WERI-Rb-1 (cell line): ENCODE measurements around the gene VPS54.
A peak's percentile ranks its signal among the peaks of the same experiment; 100 is the strongest.
"Not testable (repeated sequence)": the region's sequence is repeated elsewhere in the genome, so short reads cannot be mapped to it uniquely, and the experiment has no call there.

Experiments used
- DNase-seq: peaks from one replicate; pipeline ENCODE4 v3.0.0-alpha.2; 2020
- H3K27ac ChIP-seq: fragments of 250-450 bp; sonication (Bioruptor Pico); 2 replicates; pipeline ENCODE4 v1.5.1; 2020; ENCODE audit warnings: mild to moderate bottlenecking, moderate library complexity
- H3K27me3 ChIP-seq: fragments of 250-450 bp; sonication (Bioruptor Pico); 2 replicates; pipeline ENCODE4 v1.5.1; 2021; ENCODE audit warnings: mild to moderate bottlenecking, low read depth, moderate library complexity; ENCODE audit not compliant: insufficient read depth, severe bottlenecking
- H3K36me3 ChIP-seq: fragments of 250-450 bp; sonication (Bioruptor Pico); 2 replicates; pipeline ENCODE4 v1.5.1; 2020; ENCODE audit warnings: mild to moderate bottlenecking, moderate library complexity
- H3K4me3 ChIP-seq: 2 replicates; pipeline ENCODE4 v1.5.1; 2011; ENCODE audit warnings: low read depth, mild to moderate bottlenecking, control low read depth, low read length
- H3K9me3 ChIP-seq: fragments of 250-450 bp; sonication (Bioruptor Pico); 2 replicates; pipeline ENCODE4 v1.5.1; 2021; ENCODE audit warnings: mild to moderate bottlenecking, moderate library complexity; ENCODE audit not compliant: severe bottlenecking
- CTCF ChIP-seq: IDR thresholded peaks from 2 replicates; pipeline ENCODE4 v1.5.1; 2011; ENCODE audit warnings: low read depth, mild to moderate bottlenecking, control low read depth, inconsistent platforms, low read length

VPS54 gene

GRCh38 chr2:64003239-64003638, 16.0 kb downstream of the VPS54 start:
- no peak overlapping the region for H3K27ac ChIP-seq
- H3K27me3 ChIP-seq = no peaks in the 10 kb centered on the region
- no peak for TF ChIP-seq CTCF
- H3K36me3 ChIP-seq = peaks cover 18% of the 10 kb centered on the region
- no peak for DNase-seq
- peaks cover 4% of the 10 kb centered on the region for H3K9me3 ChIP-seq
- no peak overlapping the region for H3K4me3 ChIP-seq

GRCh38 chr2:64001382-64002101, 17.7 kb downstream of the VPS54 start:
- Histone ChIP-seq H3K27me3 (no peaks in the 10 kb centered on the region), H3K9me3 (peaks cover 12% of the 10 kb centered on the region), H3K4me3 (no peak overlapping the region), H3K27ac (no peak overlapping the region), H3K36me3 (peaks cover 15% of the 10 kb centered on the region)
- no peak for DNase-seq
- TF ChIP-seq CTCF = no peak

GRCh38 chr2:64000630-64001381, 18.4 kb downstream of the VPS54 start:
- peaks cover 9% of the 10 kb centered on the region for H3K36me3 ChIP-seq
- peaks cover 13% of the 10 kb centered on the region for H3K9me3 ChIP-seq
- DNase-seq = no peak
- H3K4me3 ChIP-seq = no peak overlapping the region
- H3K27ac ChIP-seq = no peak overlapping the region
- H3K27me3 ChIP-seq = no peaks in the 10 kb centered on the region
- peak; percentile 47 for TF ChIP-seq CTCF

GRCh38 chr2:63999049-63999448, 20.2 kb downstream of the VPS54 start:
- peaks cover 13% of the 10 kb centered on the region for H3K9me3 ChIP-seq
- H3K27ac ChIP-seq = no peak overlapping the region
- H3K4me3 ChIP-seq = no peak overlapping the region
- no peak for DNase-seq
- H3K27me3 ChIP-seq = no peaks in the 10 kb centered on the region
- H3K36me3 ChIP-seq = peaks cover 8% of the 10 kb centered on the region
- TF ChIP-seq CTCF = no peak

DNA sequence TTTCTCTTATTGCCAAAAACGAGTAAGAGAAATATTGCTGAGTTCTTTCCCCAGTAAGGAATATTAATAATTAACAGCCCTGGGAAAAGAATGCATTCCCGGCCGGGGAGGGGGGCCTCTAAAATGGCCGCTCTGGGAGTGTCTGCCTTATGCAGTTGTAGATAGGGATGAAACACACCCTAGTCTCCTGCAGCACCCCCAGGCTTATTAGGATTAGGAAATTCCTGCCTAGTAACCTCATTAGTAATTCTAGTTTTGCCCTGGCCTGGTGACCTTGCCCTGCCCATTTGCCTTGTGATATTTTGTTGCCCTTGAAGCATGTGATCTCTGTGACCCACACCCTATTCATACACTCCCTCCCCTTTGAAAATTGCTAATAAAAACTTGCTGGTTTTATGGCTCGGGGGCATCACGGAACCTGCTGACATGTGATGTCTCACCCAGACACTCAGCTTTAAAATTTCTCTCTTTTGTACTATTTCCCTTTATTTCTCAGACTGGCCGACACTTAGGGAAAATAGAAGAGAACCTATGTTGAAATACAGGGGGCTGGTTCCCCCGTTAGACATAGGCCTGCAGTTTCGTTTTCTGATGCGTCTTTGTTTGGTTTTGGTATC, 22.5 kb downstream of the VPS54 start:
- not testable (repeated sequence) for H3K36me3 ChIP-seq, H3K27ac ChIP-seq, DNase-seq, H3K4me3 ChIP-seq, H3K27me3 ChIP-seq
- peaks cover 13% of the 10 kb centered on the region for H3K9me3 ChIP-seq

DNA sequence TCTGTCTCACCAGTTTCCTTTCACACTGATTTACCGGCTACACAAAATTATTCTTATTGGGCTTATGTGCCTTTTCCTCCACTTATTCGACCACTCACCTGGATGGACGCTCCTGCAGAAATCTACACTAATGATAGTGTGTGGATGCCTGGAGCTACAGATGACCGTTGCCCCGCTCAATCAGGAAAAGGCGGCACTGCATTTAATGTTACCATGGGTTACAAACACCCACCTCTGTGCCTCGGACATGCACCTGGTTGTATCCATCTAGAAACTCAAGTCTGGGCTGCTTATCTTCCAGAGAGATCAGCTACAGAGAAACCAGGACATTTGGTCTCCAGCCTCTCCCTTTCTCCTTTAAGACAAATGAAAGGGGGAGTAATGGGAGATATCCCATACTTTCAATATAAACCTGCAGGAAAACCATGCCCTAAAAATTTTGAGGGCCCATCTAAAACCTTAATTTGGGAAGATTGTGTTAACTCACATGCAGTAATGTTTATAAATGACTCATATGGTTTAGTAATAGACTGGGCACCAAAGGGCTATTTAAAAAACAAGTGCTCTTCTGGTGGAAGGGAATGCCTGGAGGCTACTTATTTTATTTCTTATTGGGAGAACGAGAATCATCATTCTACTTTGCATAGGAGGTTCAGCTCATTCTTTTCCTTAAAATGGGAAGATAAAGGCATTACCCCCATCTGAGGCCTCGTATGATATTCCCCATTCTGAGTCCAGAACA, 24.7 kb downstream of the VPS54 start:
- H3K36me3 ChIP-seq, H3K27me3 ChIP-seq, H3K4me3 ChIP-seq, H3K9me3 ChIP-seq, H3K27ac ChIP-seq, DNase-seq: not testable (repeated sequence)
